HG03342 (cell line): ENCODE measurements around the gene ZNF260.
"Not testable (repeated sequence)": the region's sequence is repeated elsewhere in the genome, so short reads cannot be mapped to it uniquely, and the experiment has no call there.

Experiments used
- ATAC-seq: cut with Tn5 transposase; IDR thresholded peaks from one replicate; pipeline ENCODE4 v1.9.1; 2021; ENCODE audit warnings: mild to moderate bottlenecking, moderate library complexity; ENCODE audit not compliant: unreplicated experiment

Gene ZNF260

DNA sequence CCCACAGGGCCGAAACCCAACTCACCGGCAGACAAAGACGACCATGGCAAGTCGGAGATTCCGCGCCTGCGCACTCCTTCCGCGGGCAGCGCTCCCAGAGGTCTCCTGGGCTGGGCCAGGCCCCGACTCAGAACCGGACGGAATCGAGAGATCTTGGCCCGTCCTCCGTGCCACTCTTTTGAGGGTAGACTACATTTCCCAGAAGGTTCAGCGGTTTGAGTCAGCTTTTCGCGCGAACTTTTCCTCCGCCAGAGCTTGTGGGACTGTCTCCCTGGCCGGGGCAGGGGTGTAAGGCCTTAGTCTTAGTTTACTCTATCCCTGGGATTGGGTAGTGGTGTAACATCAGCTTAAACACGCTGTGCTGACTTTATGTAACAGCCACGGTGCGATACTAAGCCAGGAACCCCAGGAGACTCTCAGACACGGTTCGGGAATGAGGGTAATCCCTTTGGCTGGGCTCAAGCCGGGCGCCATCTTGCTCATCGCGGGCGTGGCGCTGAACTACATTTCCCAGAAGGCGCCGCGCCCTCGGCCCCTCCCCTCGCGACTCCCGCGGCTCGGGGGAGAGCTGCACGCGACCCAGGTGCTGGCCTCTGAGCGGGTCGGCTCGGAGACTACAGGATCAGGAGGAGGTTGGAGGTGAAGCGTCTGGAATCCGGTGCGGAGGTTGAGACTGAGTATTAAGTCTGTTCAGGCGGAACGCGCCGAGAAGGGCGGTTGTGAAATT, at the start of gene ZNF260:
TSS of gene ZNF260 (minus strand) at position 78 of the 727 bp plus-strand sequence. CDS start 13,033 bp downstream, outside the sequence.
- peak; percentile 81 for ATAC-seq

DNA sequence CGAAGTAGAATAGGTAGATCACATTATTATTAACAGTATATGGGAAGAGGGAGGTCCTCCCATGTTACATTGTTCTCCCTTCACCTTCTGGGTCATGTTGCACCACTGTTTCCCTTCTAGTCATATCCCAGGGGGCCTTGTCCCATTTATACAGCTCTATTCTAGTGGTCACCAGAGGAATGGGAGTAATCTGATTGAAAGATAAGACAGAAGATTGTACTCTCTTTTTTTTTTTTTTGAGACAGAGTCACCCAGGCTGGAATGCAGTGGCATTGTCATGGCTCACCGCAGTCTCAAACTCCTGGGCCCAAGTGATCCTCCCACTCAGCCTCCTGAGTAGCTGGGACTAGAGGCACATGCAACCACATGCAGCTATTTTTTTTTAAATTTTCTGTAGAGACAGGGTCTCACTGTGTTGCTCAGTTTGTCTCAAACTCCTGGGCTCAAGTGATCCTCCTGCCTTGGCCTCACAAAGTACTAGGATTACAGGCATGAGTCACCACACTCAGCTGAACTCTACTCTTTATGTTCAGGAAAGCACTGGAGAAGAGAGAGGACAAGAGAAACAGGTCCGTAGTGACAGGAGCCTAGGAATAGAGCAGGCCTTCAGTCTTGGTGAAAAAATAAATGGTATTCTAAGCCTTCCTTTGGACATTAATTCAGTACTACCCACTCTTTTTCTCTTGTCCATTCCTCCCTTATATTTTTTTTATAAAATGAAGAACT, 49.4 kb upstream of the ZNF260 start:
- ATAC-seq, result no peak

DNA sequence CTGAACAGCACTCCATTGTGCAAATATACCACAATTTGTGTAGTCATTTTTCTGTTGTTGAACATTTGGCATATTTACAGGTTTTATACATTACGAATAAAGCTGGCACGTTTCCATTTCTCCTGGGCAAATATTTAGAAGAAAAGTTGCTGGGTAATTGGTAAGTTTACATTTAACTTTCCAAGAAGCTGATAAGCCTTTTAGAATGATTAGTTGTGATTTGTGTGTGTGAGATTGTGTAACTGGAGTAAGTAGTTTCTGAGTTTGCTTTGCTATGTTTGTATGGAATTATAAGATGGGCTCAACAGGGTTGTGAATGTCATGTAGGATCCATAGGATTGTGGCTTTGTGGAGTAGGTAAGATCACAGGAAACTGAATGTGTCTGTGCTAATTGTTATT, 46.7 kb upstream of the ZNF260 start:
- ATAC-seq, result no peak

DNA sequence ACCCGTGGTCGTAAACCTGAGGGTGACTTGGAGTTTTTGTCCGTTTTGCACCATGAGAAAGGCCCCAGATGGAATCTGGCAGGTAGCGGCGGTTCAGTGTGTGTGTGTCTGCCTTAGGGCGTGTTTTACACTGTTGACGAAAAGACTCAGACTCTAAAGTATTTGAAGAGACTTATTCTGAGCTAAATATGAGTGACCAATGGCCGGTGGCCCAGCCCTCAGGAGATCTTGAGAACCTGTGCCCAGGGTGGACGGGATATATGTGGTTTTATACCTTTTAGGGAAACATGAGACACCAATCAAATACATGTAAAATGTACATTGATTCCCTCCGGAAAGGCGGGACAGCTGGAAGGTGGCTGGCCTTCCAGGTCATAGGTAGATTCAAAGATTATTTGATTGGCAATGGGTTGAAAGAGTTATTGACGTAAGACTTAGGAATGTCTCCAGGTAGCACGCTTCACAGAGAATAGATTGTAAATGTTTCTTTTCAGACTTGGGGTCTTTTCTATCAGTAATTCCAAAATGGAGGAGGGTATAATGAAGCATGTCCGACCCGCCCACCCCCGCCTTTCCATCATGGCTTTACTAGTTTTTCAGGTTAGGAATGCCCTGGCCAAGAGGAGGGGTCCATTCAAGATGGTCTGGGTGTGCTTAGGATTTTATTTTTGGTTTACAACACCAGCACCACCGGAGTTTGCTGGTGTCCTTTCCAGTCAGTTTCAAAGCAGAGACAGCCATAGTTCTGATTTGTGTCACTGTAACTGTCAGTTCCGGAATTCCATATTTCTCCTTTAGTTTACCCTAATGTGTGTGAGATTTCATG, 46.0 kb upstream of the ZNF260 start:
- ATAC-seq, result no peak

DNA sequence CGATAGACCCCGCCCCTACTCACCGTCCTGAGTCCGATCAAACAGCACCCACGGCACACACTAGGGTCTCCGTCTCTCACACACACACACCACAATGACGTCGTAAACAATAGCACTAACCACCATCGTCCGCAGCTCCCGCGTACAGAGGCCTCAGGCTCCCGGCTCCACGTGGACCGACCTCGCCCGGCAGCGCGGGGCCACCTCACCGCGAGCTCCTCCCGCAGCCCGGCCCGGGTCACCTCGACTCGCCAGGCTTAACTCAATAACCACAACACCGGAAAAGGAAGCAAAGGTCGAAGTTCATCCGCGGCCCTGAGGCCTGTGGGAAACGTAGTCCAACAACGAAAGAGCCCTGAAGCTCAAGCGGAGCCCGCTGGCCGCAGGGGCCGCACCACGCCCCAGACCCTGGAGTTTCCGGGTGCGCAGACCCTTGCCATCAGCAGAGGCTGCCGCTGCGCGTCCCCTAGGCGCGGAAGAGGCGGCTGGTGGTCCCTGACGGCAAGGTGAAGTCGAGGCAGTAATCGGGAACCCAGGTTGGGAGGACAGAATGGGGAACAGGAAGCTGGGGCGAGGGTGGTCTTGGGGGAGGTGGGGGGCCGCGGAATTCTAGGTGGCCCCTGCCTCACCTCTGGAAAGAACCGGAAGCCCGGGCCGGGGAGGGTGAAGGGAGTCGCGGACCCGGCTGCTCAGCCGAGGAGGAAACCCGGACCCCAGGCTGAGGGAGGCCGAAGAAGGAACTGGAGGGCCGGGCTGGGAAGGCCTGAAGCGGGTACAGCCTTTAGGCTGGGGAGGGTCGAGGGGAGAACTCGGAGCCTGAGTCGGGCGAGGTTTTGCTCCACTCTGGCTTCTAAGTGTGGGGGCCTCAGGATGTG, 45.2 kb upstream of the ZNF260 start, which contains the start of gene ZNF529:
TSS of gene ZNF529 (minus strand) at position 273 of the 875 bp plus-strand sequence. CDS start 946 bp downstream, outside the sequence.
- ATAC-seq, result peak; percentile 90

DNA sequence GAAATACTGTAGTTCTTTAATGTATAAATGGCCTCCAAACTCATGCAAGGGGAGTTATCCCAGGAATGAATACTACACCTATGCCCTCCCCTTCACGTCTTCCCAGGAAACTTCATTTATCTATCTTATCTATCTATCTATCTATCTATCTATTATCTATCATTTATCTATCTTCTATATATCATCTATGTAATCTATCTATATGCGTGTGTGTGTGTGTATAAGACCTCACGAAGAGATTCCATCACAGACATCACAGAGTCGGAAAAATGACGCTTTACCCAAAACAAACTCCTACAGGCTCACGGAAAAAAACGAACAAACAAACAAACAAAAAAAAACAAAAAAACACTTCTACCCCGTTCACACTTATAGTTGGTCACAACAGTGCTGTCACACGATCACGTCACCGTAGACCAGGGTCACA, 44.5 kb upstream of the ZNF260 start:
- ATAC-seq, result no peak

DNA sequence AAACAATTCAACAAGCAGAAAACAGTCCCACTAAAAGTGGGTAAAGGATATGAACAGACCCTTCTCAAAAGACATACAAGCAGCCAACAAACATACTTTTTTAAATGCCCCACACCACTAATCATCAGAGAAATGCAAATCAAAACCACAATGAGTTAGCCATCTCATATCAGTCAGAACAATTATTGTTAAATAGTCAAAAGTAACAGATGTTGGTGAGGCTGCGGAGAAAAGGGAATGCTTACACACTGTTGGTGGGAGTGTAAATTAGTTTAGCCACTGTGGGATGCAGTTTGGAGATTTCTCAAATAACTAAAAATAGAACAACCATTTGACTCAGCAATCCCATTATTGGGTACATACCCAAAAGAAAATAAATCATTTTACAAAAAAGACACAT, 36.3 kb upstream of the ZNF260 start:
- ATAC-seq, result no peak

DNA sequence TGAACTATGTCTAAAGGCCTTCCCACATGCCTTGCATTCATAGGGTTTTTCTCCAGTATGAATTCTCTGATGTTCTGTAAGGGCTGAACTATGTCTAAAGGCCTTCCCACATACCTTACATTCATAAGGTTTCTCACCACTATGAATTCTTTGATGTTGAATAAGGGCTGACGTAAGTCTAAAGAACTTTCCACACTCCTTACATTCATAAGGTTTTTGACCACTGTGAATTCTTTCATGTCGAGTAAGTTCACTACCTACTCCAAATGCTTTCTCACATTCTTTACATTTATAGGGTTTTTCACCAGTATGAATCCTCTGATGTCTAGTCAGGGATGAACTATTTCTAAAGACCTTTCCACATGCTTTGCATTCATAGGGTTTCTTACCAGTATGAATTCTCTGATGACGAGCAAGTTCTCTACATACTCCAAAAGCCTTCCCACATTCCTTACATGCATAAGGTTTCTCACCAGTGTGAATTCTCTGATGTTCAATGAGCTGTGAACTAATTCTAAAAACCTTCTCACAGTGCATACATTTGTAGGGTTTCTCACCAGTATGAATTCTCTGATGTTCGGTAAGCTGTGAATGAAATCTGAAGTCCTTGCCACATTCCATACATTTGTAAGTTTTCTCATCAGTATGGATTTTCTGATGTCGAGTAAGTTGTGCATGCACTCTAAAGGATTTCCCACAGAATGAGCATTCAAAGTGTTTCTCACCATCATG, 19.1 kb upstream of the ZNF260 start:
- ATAC-seq, result no peak

DNA sequence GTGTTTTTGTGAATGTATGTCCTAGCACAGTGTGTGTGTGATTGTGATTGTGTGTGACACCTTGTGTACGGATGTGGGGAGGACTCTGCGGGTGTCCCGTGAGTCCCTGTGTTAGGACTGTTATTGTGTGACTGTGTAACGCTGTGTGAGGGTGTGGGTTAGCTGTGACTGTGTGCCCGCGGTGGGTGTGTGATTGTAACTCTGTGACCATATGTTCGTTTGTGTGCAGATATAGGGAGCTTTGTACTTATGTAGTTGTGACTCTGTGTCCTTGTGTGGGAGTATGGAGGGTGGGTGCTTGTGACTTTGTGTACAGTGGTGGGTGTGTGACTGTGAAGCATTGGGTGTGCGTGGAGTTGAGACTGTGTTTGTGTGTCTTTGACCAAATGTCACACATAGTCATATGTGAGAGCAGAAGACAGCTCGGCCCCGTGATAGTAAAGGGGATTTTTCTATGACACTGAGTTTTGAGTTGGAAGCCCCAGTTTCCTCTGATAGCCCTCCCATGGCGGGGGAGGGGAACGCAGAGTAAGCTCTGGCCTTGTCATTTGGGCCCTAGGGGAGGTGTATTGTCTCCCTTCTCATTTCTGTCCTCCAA, 949 bp upstream of the ZNF260 start:
- no peak for ATAC-seq

DNA sequence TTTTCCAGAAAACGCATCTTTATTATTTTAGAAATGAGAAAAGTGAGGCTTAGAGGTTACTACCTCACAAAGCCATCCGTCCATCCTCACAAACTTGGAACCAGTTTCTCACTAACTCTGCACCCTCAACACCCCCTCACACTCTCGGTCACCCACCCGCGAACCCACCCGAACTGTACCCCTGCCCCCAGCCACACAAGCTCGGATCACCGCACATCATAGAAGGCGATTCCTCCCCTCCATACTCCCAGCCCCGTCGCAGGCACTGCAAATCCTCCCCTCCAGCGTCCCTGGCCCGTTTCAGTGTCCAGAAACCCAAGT, 238 bp downstream of the ZNF260 start:
- ATAC-seq, result no peak

DNA sequence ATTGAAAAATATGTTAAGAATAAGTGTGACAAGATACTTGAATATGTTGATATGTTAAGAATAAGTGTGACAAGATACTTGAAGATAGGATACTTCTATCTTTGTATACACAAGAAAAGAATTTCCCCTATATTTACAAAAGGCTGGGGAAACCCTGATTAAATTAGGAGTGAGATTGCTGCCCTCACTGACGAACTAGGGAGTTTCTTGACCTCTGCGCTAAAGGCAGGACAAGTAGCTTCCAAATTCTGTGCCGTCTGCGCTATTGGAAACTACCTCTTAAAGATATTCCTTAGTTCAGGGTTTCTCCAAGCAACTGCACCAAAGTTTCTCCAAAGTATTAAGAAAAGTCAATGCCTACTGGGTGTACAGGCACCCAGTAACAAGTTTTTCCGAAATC, 730 bp downstream of the ZNF260 start:
- ATAC-seq, result no peak

DNA sequence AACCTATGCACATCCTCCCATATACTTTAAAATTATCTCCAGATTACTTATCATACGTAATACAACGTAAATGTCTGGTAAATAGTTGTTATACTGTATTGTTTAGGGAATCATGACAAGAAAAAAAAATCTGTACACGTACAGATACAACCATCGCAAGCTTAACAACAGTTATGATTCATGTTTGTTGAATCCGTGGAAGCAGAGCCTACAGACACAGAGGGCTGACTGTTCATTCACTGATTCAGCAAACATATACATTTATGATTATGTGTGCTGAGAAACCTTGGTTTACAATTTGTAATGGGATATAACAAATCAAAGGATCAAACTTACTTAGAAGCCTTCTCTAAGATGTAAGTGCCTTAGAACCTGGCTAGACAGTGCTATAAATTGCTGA, 1.5 kb downstream of the ZNF260 start:
- ATAC-seq, result no peak

DNA sequence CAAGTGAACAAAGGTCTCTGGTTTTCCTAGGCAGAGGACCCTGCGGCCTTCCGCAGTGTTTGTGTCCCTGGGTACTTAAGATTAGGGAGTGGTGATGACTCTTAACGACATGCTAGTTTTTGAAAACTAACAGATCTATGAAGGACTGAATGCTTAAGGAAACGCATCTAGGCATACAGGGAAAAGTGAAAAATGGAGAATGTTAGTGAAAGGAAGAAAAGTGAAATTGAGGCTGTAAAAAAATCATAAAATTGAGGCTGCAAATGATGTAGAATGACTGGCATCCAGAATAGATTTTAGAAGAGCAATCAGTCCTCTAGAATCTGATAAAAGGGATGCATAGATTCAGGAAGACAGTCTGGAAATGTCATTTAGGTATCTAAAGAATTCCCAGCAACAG, 3.5 kb downstream of the ZNF260 start:
- ATAC-seq, result no peak

DNA sequence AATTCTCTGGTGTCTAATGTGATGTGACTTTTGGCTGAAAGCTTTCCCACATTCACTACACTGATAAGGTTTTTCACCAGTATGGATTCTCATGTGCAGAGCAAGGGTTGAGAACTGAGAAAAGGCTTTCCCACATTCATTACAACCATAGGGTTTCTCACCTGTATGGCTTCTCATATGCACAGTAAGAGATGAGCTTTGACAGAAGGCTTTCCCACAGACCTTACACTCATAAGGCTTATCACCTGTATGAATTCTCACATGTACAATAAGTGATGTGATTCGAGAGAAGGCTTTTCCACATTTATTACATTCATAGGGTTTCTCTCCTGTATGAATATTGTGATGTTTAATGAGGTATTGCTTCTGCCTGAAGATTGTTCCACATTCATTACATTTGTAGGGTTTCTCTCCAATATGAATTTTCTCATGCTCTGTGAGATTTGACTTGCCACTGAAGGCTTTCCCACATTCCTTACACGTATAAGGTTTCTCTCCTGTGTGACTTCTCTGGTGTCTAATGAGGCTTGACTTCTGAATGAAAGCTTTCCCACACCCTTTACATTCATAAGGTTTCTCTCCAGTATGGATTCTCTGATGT, 14.0 kb downstream of the ZNF260 start:
- ATAC-seq, result no peak

DNA sequence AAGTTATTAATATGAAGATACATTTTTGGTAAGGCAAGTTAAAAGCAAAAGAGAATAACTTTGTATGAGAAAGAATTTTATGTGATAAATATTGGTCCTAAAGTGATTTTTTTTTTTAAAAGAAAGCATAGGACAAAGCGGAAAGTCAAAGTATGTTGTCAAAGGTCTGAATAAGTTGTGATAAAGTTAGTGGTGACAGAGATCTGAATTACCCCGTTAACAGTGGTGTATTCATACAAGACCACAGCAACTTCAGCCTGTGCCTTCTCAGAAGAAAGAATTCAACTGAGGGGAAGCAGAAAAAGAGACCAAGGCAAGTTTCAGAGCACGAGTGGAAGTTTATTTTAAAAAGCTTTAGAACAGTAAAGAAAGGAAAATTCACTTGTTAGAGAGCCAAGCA, 19.7 kb downstream of the ZNF260 start:
- ATAC-seq, result no peak

DNA sequence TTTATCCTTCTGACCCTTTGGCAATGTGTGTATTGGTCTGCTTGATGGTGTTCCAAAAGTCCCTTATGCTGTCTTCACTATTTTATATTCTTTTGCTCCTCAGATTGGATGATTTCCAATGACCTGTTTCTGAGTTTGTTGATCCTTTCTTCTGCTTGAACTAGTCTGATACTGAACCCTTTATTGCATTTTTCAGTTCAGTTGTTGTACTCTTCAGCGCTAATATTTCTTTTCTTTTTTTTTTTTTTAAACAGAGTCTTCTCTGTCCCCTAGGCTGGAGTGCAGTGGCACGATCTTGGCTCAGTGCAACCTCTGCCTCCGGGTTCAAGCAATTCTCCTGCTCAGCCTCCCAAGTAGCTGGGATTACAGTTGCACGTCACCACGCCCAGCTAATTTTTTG, 26.1 kb downstream of the ZNF260 start:
- no peak for ATAC-seq

DNA sequence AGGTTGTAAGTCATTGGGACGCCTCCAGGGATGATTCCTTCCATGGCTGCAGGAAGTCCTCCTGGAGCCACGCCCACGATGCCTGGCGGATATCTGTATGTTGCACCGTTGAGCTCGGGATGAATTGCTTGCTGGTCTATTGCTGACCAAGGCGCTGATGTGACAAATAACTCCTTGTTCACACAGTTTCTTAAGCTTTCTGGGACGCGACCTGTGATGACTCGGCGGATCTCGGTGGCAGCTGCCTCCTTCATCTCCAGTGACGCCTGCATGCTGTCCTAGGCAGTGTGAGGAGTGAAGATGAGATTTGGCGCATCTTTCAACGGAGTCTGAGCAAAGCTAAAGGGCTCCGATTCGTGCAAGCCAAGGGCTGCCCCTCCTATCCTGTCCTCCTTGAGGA, 31.1 kb downstream of the ZNF260 start:
- ATAC-seq, result no peak

DNA sequence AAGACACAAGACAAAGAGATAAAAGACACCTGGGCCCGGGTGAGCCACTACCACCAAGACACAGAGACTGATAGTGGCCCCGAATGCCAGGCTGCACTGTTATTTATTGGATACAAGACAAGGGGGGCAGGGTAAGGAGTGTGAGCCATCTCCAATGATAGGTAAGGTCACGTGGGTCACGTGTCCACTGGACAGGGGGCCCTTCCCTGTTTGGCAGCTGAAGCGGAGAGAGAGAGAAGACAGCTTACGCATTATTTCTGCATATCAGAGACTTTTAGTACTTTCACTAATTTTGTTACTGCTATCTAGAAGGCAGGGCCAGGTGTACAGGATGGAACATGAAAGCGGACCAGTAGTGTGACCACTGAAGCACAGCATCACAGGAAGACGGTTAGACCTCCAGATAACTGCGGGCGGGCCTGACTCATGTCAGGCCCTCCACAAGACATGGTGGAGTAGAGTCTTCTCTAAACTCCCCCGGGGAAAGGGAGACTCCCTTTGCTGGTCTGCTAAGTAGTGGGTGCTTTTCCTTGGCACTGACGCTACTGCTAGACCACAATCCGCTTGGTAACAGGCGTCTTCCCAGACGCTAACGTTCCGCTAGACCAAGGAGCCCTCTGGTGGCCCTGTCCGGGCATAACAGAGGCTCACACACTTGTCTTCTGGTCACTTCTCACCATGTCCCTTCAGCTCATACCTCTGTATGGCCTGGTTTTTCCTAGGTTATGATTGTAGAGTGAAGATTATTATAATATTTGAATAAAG, 35.2 kb downstream of the ZNF260 start:
- not testable (repeated sequence) for ATAC-seq
